ENCODE measurements around the gene FAM167B.
A peak's percentile ranks its signal among the peaks of the same experiment; 100 is the strongest.

The FAM167B gene

GRCh38 chr1:32232558-32233304 lies 14.3 kb upstream of the FAM167B start:
- DNase-seq (ENCODE audit: low spot score) = no peak
- TF ChIP-seq CTCF (conservative IDR thresholded peaks at IDR 0.05; ENCODE audit: low read depth) = no peak
- CTCF ChIA-PET = interaction anchor here (1.0 kb wide), 1 partner anchor 16 kb away, joined by 3 read pairs; no protein-coding TSS in a partner anchor
- POLR2A ChIA-PET (ENCODE audit: low non-redundant PET) = interaction anchor here (0.8 kb wide), 1 partner anchor 9 kb away, joined by 3 read pairs; no protein-coding TSS in a partner anchor
- H3K27ac ChIP-seq = peak overlapping the region; percentile 65

DNA sequence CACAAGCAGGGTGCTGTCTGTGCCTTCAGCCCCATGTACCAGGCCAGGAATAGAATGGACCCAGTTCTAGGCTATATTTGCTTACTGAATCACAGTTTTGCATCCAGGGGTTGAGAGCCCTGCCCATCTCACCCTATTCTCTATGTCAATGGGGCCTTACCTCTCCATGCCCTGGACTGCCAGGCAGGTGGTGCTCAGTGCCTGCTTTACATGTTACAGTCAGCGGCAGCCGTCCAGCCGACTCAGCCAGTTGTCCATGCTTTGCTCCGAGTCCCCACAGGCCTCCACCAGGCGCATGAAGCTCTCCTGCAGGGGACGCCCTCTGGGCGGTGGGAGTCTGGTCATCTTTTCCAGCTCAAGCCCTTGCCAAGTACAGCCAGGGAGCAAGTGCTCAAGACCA lies 12.2 kb upstream of the FAM167B start:
- no peak for TF ChIP-seq CTCF (conservative IDR thresholded peaks at IDR 0.05; ENCODE audit: low read depth)
- peak overlapping the region; percentile 77 for H3K27ac ChIP-seq
- ChIA-PET POLR2A (ENCODE audit: low non-redundant PET) (interaction anchor here (0.6 kb wide), 1 partner anchor 13 kb away, joined by 3 read pairs; the partner anchor contains the start of genes EIF3I and TMEM234), CTCF (no interaction called here)
- DNase-seq (ENCODE audit: low spot score) = no peak

DNA sequence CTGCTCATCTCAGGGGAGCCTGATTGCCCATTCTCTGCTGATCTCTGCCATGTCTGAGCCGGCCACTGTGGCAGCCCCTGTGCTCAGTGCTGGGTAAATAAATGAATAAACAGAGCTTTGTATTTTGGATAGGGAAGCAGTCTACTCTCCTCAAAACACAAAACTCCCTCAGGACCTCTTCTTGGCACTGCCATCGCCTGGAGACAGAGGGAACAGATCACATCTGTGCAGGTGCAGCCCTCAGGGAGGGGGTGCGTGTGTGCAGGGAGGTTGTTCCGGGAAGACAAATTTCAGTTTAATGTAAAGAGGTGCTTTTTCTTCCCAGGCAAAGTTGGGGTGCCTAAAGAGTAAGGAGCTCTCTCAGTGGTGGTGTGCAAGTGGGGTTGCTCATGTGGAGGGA lies 7.7 kb upstream of the FAM167B start:
- ChIA-PET POLR2A (ENCODE audit: low non-redundant PET) (no interaction called here), CTCF (interaction anchor here (1.1 to 1.2 kb wide), 2 partner anchors 13 to 77 kb away, joined by 3 read pairs; no protein-coding TSS in a partner anchor)
- no peak for TF ChIP-seq CTCF (conservative IDR thresholded peaks at IDR 0.05; ENCODE audit: low read depth)
- peak overlapping the region; percentile 63 for H3K27ac ChIP-seq
- DNase-seq (ENCODE audit: low spot score) = no peak

GRCh38 chr1:32239790-32240139 lies 7.3 kb upstream of the FAM167B start:
- peak overlapping the region; percentile 63 for H3K27ac ChIP-seq
- CTCF ChIA-PET = interaction anchor here (0.5 to 2.1 kb wide), 6 partner anchors 8 to 82 kb away, joined by 3 to 18 read pairs (median 3); no protein-coding TSS in a partner anchor
- TF ChIP-seq CTCF (conservative IDR thresholded peaks at IDR 0.05; ENCODE audit: low read depth) = no peak
- POLR2A ChIA-PET (ENCODE audit: low non-redundant PET) = no interaction called here
- no peak for DNase-seq (ENCODE audit: low spot score)

- peak; percentile 22; the same call in 1 of the 2 replicates for TF ChIP-seq CTCF (conservative IDR thresholded peaks at IDR 0.05; ENCODE audit: low read depth)
- peak overlapping the region; percentile 63 for H3K27ac ChIP-seq
- ChIA-PET CTCF (interaction anchor here (0.5 to 2.1 kb wide), 11 partner anchors 9 to 112 kb away, joined by 3 to 18 read pairs (median 3); no protein-coding TSS in a partner anchor), POLR2A (ENCODE audit: low non-redundant PET) (interaction anchor here (0.6 kb wide), 1 partner anchor 27 kb away, joined by 4 read pairs; no protein-coding TSS in a partner anchor)
- peak; percentile 57 for DNase-seq (ENCODE audit: low spot score)
Observed at GRCh38 chr1:32240140-32240951, 6.7 kb upstream of the FAM167B start.
